Panc1 (cell line): ENCODE results near the gene GZF1.

Experiments
- SIN3A ChIP-seq: IDR thresholded peaks from 2 replicates; pipeline ENCODE4 v1.6.1; 2012; ENCODE audit warnings: low read depth, mild to moderate bottlenecking, low read length, moderate library complexity, borderline replicate concordance; ENCODE audit not compliant: insufficient read depth
- TF ChIP-seq, protein P1 (sequence below): fragments of 450-650 bp; IDR thresholded peaks from 2 replicates; pipeline ENCODE4 v1.5.1; 2017; ENCODE audit warnings: mild to moderate bottlenecking
- TF ChIP-seq, protein P2 (sequence below), 2 experiments: IDR thresholded peaks; 2 replicates each; pipeline ENCODE4 v1.6.1; 2011 to 2012; ENCODE audit warnings: low read depth in 2 of 2, control low read depth in 1 of 2, low read length in 1 of 2, mild to moderate bottlenecking in 1 of 2, moderate library complexity in 1 of 2; ENCODE audit not compliant: insufficient read depth in 1 of 2

DNA sequence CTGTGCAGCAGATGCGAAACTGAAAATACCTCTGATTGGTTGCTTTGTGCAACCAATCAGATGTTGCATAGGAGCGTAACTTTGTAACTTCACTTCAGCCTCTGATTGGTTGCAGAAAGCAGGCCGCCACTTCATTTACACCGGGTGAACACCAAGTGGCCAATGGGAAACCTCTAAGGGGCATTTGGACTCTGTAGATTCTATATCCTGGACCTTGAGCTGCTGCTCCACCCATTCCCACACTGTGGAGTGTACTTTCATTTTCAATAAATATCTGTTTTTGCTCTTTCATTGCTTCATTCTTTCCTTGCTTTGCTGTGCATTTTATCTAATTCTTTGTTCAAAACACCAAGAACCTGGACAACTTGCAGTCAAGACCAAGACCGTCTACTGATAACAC, 25.5 kb upstream of the GZF1 start:
- TF ChIP-seq, protein P1, sequence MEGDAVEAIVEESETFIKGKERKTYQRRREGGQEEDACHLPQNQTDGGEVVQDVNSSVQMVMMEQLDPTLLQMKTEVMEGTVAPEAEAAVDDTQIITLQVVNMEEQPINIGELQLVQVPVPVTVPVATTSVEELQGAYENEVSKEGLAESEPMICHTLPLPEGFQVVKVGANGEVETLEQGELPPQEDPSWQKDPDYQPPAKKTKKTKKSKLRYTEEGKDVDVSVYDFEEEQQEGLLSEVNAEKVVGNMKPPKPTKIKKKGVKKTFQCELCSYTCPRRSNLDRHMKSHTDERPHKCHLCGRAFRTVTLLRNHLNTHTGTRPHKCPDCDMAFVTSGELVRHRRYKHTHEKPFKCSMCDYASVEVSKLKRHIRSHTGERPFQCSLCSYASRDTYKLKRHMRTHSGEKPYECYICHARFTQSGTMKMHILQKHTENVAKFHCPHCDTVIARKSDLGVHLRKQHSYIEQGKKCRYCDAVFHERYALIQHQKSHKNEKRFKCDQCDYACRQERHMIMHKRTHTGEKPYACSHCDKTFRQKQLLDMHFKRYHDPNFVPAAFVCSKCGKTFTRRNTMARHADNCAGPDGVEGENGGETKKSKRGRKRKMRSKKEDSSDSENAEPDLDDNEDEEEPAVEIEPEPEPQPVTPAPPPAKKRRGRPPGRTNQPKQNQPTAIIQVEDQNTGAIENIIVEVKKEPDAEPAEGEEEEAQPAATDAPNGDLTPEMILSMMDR, result no peak
- TF ChIP-seq SIN3A, result no peak
- TF ChIP-seq, protein P2, sequence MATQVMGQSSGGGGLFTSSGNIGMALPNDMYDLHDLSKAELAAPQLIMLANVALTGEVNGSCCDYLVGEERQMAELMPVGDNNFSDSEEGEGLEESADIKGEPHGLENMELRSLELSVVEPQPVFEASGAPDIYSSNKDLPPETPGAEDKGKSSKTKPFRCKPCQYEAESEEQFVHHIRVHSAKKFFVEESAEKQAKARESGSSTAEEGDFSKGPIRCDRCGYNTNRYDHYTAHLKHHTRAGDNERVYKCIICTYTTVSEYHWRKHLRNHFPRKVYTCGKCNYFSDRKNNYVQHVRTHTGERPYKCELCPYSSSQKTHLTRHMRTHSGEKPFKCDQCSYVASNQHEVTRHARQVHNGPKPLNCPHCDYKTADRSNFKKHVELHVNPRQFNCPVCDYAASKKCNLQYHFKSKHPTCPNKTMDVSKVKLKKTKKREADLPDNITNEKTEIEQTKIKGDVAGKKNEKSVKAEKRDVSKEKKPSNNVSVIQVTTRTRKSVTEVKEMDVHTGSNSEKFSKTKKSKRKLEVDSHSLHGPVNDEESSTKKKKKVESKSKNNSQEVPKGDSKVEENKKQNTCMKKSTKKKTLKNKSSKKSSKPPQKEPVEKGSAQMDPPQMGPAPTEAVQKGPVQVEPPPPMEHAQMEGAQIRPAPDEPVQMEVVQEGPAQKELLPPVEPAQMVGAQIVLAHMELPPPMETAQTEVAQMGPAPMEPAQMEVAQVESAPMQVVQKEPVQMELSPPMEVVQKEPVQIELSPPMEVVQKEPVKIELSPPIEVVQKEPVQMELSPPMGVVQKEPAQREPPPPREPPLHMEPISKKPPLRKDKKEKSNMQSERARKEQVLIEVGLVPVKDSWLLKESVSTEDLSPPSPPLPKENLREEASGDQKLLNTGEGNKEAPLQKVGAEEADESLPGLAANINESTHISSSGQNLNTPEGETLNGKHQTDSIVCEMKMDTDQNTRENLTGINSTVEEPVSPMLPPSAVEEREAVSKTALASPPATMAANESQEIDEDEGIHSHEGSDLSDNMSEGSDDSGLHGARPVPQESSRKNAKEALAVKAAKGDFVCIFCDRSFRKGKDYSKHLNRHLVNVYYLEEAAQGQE (IDR thresholded peaks at IDR 0.05; ENCODE audit: insufficient read depth in 1 of 2, low read depth in 2 of 2, low read length in 1 of 2), result no peak
